ENCODE results near the gene NRIP1.

DNA sequence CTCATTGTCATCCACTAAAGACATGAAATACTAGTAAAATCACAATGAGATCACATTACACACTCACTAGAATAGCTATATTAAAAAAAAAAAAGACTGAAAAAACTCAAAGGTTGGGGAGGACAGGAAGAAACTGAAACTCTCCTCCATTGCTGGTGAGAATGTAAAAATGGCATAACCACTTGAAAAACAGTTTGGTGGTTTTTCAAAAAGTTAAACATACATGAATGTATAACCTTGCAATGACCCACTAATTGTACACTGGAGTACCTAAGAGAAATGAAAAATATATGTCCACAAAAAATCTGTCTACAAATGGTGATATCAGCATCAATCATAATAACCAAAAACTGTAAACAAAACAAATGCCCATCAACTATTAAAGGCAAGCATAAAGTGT lies 44.0 kb downstream of the NRIP1 start:
- TF ChIP-seq POLR2AphosphoS5 (IDR thresholded peaks at IDR 0.05) (no peak), CTCF (IDR thresholded peaks at IDR 0.05; ENCODE audit: poor library complexity, severe bottlenecking) (no peak), EZH2 (IDR thresholded peaks at IDR 0.05; ENCODE audit: borderline replicate concordance, insufficient read depth, low read length, poor library complexity, severe bottlenecking) (no peak), RAD21 (conservative IDR thresholded peaks at IDR 0.05) (no peak), TAF1 (IDR thresholded peaks at IDR 0.05; ENCODE audit: low read depth) (no peak)
- TF ChIP-seq, protein P1, sequence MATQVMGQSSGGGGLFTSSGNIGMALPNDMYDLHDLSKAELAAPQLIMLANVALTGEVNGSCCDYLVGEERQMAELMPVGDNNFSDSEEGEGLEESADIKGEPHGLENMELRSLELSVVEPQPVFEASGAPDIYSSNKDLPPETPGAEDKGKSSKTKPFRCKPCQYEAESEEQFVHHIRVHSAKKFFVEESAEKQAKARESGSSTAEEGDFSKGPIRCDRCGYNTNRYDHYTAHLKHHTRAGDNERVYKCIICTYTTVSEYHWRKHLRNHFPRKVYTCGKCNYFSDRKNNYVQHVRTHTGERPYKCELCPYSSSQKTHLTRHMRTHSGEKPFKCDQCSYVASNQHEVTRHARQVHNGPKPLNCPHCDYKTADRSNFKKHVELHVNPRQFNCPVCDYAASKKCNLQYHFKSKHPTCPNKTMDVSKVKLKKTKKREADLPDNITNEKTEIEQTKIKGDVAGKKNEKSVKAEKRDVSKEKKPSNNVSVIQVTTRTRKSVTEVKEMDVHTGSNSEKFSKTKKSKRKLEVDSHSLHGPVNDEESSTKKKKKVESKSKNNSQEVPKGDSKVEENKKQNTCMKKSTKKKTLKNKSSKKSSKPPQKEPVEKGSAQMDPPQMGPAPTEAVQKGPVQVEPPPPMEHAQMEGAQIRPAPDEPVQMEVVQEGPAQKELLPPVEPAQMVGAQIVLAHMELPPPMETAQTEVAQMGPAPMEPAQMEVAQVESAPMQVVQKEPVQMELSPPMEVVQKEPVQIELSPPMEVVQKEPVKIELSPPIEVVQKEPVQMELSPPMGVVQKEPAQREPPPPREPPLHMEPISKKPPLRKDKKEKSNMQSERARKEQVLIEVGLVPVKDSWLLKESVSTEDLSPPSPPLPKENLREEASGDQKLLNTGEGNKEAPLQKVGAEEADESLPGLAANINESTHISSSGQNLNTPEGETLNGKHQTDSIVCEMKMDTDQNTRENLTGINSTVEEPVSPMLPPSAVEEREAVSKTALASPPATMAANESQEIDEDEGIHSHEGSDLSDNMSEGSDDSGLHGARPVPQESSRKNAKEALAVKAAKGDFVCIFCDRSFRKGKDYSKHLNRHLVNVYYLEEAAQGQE (IDR thresholded peaks at IDR 0.05; ENCODE audit: borderline replicate concordance) = no peak

Data from neural cell (in vitro differentiated cells).